Retinal pigment epithelial cell (primary cell): ENCODE data around the gene MRPL54.

Source experiments
- DNase-seq: peaks from one replicate; pipeline ENCODE4 v3.0.0-alpha.2; 2010; ENCODE audit warnings: low read depth
- H3K4me3 ChIP-seq: 2 replicates; pipeline ENCODE4 v1.5.1; 2011; ENCODE audit warnings: mild to moderate bottlenecking, low read length, control low read depth, moderate library complexity
- TF ChIP-seq, protein P1 (sequence below): conservative IDR thresholded peaks from 2 replicates; pipeline ENCODE4 v1.5.1; 2011; ENCODE audit warnings: low read depth, low read length, control low read depth, inconsistent platforms

The MRPL54 gene

DNA sequence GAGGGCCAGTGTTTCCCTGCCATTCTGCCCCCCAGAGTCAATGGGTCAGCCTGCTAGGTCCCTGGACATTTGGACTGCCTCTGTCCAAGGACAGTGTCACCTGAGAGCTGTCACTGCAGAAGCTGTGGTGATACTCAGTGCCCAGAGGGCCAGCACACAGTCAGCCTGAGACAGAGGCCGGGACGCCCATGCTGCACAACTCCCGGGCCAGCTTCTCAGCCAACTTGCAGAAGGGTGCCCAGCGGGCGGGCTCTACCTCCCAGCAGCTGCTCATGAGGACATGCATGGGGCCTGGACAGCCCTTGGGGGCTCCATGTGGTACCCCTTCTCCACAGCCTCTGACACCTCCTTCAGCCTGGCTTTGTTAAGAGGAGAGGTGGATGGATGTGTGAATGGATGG is 13.3 kb downstream of the MRPL54 start:
- H3K4me3 ChIP-seq = no peak overlapping the region
- TF ChIP-seq, protein P1, sequence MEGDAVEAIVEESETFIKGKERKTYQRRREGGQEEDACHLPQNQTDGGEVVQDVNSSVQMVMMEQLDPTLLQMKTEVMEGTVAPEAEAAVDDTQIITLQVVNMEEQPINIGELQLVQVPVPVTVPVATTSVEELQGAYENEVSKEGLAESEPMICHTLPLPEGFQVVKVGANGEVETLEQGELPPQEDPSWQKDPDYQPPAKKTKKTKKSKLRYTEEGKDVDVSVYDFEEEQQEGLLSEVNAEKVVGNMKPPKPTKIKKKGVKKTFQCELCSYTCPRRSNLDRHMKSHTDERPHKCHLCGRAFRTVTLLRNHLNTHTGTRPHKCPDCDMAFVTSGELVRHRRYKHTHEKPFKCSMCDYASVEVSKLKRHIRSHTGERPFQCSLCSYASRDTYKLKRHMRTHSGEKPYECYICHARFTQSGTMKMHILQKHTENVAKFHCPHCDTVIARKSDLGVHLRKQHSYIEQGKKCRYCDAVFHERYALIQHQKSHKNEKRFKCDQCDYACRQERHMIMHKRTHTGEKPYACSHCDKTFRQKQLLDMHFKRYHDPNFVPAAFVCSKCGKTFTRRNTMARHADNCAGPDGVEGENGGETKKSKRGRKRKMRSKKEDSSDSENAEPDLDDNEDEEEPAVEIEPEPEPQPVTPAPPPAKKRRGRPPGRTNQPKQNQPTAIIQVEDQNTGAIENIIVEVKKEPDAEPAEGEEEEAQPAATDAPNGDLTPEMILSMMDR = no peak

DNA sequence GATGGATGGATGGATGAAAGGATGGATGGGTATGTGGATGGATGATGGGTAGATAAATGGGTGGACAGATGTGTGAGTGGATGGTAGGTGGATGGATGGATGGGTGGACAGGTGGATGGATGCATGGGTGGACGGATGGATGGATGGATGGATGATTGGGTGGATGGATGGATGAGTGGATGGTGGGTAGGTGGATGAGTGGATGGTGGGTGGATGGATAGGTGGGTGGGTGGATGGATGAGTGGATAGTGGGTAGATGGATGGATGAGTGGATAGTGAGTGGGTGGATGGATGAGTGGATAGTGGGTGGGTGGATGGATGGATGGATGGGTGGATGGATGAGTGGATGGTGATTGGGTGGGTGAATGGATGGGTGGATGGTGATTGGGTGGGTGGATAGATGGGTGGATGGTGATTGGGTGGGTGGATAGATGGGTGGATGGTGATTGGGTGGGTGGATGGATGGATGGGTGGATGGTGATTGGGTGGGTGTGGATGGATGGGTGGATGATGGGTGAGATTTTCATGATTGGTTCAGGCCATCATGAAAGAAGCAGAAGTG is 14.1 kb downstream of the MRPL54 start:
- no peak overlapping the region for H3K4me3 ChIP-seq
- no peak for DNase-seq
- TF ChIP-seq, protein P1 = no peak

More for the DNA sequence above, 13.3 kb downstream of the MRPL54 start:
- no peak for DNase-seq

DNA sequence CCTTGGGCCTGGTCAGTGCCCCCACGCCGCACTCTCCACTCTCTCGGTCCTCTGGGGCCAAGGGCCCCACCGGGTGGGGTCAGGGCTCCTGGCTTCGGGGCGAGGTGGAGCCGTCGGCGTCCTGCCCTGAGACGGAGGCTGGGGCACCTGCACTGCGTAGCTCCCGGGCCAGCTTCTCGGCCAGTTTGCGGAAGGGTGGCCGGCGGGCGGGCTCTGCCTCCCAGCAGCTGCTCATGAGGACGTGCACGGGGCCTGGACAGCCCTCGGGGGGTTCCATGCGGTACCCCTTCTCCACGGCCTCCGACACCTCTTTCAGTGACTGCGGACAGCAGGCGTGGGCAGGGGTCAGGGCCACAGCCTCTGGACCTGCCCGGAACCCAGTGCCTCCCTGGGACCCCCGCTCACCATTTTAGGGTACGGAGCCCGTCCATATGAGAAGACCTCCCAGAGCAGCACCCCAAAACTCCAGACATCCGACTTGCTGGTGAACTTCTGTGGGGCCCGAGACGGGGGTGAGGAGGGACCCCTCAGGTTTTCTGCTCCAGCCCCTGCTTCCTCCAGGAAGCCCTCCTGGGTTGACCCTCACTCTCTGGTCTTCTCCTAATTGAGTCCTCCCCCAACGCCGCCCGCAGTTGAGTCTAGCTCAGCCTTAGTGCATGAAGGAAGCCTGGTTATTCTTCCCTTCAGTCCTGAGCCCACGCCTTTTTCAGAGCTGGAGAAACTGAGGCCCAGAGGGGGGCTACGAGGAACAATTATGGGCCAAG is 15.8 kb downstream of the MRPL54 start:
- TF ChIP-seq, protein P1 = no peak
- no peak for DNase-seq
- no peak overlapping the region for H3K4me3 ChIP-seq

DNA sequence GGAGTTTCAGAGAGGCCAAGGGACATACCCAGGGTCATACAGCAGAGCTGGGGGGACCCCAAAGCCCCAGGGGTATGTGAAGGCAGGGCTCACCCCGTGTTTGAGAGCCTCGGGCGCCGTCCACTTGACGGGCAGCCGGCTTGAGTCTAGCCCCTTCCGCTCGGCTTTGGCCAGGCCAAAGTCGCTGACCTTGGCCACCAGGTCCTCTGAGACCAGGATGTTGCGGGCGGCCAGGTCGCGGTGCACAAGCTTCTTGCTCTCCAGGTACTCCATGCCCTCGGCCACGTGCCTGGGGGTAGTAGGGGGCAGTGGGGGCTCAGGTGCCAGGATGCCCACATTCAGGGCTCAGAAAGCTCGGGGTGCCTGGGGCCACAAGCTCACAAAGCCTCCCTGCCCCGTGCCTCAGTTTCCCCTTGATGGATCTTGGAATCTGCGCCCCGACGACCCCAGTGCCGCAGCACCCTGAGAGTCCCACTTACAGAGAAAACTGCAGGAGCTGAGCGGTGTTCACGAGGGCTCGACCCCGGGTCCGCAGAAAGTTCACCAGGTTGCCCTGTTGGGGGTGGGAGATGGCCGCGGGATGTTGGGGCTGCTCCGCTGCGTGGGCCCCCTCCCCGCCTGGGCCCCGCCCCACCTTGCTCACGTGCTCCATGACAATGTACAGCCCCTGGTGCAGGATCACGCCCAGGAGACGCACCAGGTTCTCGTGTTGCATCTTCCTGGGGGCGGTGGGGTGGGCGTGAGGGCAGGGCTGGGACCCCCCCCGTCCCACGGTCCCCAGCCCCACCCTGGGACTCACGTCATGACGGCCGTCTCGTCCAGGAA is 16.6 kb downstream of the MRPL54 start:
- no peak for DNase-seq
- H3K4me3 ChIP-seq = no peak overlapping the region
- TF ChIP-seq, protein P1 = no peak

DNA sequence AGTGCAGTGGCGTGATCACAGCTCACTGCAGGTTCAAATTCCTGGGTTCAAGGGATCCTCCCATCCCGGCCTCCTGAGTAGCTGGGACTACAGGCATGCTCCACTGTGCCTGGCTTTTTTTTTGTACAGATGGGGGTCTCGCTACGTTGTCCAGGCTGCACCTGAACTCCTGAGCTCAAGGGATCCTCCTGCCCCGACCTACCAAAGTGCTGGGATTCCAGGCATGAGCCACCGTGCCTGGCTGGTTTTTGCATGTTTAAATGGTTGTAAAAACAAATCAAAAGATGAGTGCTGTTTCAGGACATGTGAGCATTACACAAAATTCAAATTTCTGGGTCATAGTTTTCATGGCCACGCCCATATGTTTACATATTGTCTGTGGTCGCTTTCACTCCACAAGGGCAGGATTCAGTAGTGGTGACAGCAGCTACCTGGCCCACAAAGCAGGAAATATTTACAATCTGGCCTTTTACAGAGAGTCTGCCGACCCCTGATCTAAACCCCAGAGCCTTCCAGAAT is 18.4 kb downstream of the MRPL54 start:
- TF ChIP-seq, protein P1 = no peak
- no peak for DNase-seq
- no peak overlapping the region for H3K4me3 ChIP-seq

DNA sequence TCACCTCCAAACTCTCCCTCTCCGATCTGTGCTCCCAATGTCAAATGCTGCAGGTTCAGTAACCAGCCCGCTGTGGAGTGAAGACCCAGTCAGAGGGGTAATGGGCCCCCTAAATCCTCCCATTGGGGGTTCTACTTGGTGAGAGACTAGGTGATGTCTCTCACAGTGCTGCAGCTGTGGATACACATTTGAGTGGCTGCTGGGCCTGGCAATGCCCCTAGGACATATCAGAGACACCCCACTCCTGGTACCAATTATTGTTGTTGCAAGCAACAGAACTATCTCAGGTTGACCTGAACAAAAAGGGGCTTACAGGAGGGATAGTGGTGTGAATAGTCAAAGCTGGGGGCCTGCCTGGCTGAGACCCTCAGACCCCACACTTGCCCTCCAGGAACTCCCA is 19.1 kb downstream of the MRPL54 start:
- no peak overlapping the region for H3K4me3 ChIP-seq
- TF ChIP-seq, protein P1 = no peak
- no peak for DNase-seq
